C4-2B (cell line): ENCODE measurements around the gene IER3.
"Not testable (repeated sequence)": the region's sequence is repeated elsewhere in the genome, so short reads cannot be mapped to it uniquely, and the experiment has no call there.

Experiments
- H3K27ac ChIP-seq: fragments of 450-650 bp; 2 replicates; pipeline ENCODE4 v1.5.1; 2017
- ZFX ChIP-seq: fragments of 450-650 bp; IDR thresholded peaks from 2 replicates; pipeline ENCODE4 v1.6.1; 2017
- TF ChIP-seq, protein P1 (sequence below): fragments of 450-650 bp; conservative IDR thresholded peaks from 2 replicates; pipeline ENCODE4 v1.5.1; 2017; ENCODE audit warnings: mild to moderate bottlenecking

Gene IER3

DNA sequence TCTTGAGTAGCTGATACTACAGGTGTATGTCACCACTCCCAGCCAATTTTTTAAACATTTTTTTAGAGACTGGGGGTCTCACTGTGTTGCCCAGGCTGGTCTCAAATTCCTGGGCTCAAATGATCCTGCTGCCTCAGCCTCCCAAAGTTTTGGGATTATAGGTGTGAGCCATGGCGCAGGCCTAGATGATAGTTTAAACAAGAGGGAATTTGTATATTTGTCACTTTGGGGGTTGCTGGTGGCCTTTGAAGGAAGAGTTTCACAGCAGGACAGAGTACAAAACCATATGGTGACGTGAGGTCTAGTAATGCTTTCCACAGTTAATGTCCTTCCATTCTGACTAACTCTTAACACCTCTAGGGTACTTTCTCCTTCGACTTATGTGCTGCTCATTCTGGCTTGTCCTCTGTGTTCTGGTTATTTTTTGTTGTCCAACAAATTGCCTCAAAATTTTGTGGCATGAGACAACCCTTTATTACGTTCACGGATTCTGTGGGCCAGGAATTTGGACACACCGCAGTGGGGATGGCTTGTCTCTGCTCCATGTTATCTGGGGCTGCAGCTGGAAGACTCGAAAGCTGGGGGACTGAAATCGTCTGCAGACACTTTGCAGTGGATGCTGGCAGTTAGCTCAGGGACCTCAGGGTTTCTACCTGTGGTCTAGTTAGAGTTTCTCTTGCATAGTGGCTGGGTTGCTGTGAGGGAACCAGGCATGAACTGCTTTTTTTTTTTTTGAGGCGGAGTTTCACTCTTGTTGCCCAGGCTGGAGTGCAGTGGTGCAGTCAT is 23.0 kb upstream of the IER3 start:
- TF ChIP-seq ZFX = no peak
- TF ChIP-seq, protein P1, sequence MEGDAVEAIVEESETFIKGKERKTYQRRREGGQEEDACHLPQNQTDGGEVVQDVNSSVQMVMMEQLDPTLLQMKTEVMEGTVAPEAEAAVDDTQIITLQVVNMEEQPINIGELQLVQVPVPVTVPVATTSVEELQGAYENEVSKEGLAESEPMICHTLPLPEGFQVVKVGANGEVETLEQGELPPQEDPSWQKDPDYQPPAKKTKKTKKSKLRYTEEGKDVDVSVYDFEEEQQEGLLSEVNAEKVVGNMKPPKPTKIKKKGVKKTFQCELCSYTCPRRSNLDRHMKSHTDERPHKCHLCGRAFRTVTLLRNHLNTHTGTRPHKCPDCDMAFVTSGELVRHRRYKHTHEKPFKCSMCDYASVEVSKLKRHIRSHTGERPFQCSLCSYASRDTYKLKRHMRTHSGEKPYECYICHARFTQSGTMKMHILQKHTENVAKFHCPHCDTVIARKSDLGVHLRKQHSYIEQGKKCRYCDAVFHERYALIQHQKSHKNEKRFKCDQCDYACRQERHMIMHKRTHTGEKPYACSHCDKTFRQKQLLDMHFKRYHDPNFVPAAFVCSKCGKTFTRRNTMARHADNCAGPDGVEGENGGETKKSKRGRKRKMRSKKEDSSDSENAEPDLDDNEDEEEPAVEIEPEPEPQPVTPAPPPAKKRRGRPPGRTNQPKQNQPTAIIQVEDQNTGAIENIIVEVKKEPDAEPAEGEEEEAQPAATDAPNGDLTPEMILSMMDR = no peak
- no peak overlapping the region for H3K27ac ChIP-seq

- TF ChIP-seq, protein P1 = no peak
- no peak for TF ChIP-seq ZFX
- H3K27ac ChIP-seq = no peak overlapping the region
Measured at GRCh38 chr6:30766461-30767157, 22.3 kb upstream of the IER3 start.

DNA sequence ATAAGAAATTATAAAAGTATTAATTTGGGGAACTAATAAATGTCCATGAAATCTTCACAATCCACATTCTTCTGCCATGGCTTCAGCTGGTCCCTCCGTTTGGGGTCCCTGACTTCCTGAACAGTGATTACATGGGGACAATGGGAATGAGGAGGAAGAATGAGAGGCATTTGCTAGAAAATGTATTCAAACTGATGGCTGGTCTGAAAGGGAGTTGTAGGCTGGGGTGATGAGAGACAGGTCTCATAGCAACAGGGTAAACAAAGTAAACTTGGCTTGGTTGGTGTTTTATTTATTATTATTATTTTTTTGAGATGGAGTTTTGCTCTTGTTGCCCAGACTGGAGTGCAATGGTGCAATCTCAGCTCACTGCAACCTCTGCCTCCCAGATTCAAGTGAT is 21.1 kb upstream of the IER3 start:
- not testable (repeated sequence) for H3K27ac ChIP-seq

DNA sequence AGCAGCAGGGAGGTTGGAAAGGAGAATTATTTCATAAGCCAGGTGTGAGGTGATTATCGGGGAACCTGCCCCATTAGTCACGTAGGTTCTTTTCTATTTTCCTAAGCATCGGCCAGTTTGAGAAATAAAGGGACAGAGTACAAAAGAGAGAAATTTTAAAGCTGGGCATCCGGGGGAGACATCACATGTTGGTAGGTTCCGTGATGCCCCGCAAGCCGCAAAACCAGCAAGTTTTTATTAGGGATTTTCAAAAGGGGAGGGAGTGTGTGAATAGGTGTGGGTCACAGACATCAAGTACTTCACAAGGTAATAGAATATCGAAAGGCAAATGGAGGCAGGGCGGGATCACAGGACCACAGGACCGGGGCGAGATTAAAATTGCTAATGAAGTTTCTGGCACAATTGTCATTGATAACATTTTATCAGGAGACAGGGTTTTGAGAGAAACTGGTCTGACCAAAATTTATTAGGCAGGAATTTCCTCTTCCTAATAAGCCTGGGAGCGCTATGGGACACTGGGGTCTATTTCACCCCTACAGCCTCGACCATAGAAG is 20.2 kb upstream of the IER3 start:
- H3K27ac ChIP-seq = not testable (repeated sequence)

DNA sequence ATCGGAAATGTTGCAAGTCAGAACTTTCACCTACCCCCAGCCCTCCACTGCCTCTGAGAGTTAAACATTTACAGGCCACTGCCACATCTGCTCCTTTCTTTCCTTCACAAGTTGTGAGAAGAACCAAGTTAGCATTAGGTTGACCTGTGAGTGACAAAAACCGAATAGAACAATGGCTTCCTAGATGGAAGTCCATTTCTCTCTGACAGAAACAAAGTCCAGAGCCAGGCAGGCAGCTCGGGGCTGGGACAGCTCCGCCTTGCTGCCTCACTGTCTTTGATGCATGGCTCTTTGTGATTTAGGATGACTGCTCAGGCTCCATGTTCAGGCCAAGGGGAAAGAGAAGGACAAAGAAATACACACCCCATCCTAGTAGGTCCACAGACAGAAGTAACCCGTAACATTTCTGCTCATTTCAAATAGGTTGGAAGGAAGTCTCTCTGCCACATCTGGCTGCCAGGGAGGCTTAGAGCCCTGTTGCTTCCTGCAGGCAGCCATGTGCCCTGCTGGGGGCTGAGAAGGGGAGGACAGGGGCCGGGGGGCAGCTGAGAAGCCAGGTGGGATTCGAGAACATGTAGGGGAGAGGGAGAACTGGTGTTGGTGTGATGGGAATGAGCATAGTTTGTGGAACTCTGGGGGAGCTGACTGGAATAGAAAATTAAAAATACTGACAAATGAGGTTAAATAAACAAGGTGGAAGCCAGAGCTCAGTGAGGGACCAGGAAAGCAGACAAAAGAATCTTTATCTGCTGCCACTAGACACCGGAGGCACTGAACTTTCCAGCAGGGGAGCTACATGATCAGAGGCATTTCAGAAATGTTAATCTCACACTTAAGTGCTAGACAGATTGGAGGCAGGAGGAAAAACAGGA is 19.5 kb upstream of the IER3 start:
- TF ChIP-seq, protein P1 = no peak
- TF ChIP-seq ZFX = no peak
- H3K27ac ChIP-seq = no peak overlapping the region

DNA sequence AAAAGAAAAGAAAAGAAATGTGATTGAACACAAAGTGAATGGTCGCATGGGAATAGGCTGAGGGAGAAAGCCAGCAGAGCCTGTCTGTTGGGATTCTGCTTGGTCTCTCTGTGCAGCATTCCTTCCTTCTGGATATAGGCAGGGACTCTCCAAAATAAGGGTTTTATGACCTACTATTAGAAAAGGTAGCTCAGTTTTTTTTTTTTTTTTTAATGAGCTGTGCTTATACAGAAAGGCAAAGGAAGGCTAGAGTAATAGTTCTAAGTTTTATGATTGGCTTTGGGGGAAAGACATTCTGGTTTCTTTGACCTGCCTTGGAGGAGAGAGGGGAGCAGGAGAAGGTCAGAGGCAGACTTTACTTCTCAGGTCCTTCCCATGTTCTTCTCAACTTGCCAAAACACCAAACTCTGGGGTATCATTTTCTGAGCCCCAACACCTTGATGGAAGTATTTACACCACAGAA is 18.8 kb upstream of the IER3 start:
- no peak overlapping the region for H3K27ac ChIP-seq
- no peak for TF ChIP-seq ZFX
- TF ChIP-seq, protein P1 = no peak

DNA sequence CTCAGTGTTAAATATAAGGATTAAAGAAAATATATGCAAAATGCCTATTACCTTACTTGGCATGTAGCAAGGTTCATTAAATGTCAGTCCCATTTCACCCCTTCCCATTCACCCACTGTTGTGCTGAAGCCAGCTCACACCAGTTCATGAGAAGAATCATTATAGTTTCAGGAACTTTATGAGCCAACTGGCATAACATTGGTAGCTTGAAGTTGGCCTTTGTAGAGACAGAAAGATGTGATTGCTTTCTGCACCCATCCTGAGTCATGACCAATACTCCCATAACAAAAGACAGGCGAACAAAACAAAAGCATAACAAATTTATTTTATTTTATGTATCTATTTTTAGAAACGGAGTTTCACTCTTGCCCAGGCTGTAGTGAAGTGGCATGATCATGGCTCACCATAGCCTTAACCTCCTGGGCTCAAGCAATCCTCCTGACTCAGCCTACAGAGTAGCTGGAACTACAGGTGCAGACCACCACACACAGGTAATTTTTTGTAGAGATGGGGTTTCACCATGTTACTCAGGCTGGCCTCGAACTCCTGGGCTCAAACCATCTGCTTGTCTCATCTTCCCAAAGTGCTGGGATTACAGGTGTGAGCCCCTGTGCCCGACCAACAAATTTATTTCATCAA is 17.6 kb upstream of the IER3 start:
- H3K27ac ChIP-seq = no peak overlapping the region
- TF ChIP-seq ZFX = no peak
- TF ChIP-seq, protein P1 = no peak
